Breast epithelium (tissue), 3 donors: ENCODE results near the gene EP400.

ENCODE experiments used
- POLR2AphosphoS5 ChIP-seq, 3 donors: sonication (generic); formaldehyde crosslinking; IDR thresholded peaks; one replicate each; pipeline ENCODE4 v1.6.1; 2017; ENCODE audit warnings: antibody characterized with exemption in 3 of 3
- TF ChIP-seq, protein P1 (sequence below), 3 donors: fragments of 450-650 bp; IDR thresholded peaks; one replicate each; pipeline ENCODE4 v1.5.1; 2016 to 2017; ENCODE audit warnings: antibody characterized with exemption in 3 of 3, mild to moderate bottlenecking in 3 of 3, moderate library complexity in 3 of 3

DNA sequence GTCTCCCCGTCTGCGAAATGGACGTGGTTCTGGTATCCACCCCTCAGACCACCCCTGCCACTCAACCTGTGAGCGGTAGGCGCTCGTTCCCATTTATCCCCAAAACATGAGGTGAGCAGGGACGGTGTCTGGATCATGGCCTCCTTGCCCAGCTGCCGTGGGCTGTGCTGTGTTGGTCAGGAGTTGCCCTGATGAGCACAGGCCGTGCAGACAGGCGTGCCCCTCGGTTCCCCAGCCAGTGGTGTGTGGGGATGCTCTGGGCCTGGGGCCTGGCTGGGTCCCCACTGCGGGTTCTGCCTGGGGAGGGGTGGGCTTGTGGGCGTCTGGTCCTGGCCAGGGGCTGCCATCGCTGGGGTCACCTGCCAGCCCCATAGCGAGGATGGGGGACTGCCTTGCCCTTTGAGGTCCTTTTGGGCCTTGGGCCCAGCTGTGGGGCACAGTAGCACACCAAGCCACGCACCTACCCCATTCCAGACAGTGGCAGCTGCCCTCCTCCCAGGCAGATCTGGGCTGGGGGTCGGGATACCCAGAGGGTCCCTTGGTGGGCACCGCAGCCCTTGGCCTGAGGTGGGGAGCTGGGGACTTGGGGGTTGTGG, 31.9 kb upstream of the EP400 start:
- TF ChIP-seq, protein P1, sequence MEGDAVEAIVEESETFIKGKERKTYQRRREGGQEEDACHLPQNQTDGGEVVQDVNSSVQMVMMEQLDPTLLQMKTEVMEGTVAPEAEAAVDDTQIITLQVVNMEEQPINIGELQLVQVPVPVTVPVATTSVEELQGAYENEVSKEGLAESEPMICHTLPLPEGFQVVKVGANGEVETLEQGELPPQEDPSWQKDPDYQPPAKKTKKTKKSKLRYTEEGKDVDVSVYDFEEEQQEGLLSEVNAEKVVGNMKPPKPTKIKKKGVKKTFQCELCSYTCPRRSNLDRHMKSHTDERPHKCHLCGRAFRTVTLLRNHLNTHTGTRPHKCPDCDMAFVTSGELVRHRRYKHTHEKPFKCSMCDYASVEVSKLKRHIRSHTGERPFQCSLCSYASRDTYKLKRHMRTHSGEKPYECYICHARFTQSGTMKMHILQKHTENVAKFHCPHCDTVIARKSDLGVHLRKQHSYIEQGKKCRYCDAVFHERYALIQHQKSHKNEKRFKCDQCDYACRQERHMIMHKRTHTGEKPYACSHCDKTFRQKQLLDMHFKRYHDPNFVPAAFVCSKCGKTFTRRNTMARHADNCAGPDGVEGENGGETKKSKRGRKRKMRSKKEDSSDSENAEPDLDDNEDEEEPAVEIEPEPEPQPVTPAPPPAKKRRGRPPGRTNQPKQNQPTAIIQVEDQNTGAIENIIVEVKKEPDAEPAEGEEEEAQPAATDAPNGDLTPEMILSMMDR (IDR thresholded peaks at IDR 0.05): no peak
- TF ChIP-seq POLR2AphosphoS5 (IDR thresholded peaks at IDR 0.05): no peak
